Mucosa of gallbladder (tissue), 1 donor: ENCODE results near the gene NF1. TPM values are rescaled to one million over a fixed set of nuclear protein-coding genes. Genes with fewer than 3 reads are reported as not detected.

Experiments
- DNase-seq: peaks from one replicate; pipeline ENCODE4 v3.0.0-alpha.2; 2020; ENCODE audit warnings: low spot score
- total RNA-seq: library from RNA; stranded (reverse); gene quantifications from one replicate; pipeline ENCODE4 v1.2.1, GENCODE V29; 2021
- donor health status: DM: no; HTN: no; CAD: no.

The NF1 gene
- total RNA-seq, 1 donor from 2014 or later: 50.8 TPM

GRCh38 chr17:31387438-31387837 lies 292.7 kb downstream of the NF1 start:
- DNase-seq: no peak

GRCh38 chr17:31388351-31388750 lies 293.6 kb downstream of the NF1 start:
- no peak for DNase-seq

- DNase-seq: no peak
Observed at GRCh38 chr17:31388770-31389656, 294.2 kb downstream of the NF1 start.

DNA sequence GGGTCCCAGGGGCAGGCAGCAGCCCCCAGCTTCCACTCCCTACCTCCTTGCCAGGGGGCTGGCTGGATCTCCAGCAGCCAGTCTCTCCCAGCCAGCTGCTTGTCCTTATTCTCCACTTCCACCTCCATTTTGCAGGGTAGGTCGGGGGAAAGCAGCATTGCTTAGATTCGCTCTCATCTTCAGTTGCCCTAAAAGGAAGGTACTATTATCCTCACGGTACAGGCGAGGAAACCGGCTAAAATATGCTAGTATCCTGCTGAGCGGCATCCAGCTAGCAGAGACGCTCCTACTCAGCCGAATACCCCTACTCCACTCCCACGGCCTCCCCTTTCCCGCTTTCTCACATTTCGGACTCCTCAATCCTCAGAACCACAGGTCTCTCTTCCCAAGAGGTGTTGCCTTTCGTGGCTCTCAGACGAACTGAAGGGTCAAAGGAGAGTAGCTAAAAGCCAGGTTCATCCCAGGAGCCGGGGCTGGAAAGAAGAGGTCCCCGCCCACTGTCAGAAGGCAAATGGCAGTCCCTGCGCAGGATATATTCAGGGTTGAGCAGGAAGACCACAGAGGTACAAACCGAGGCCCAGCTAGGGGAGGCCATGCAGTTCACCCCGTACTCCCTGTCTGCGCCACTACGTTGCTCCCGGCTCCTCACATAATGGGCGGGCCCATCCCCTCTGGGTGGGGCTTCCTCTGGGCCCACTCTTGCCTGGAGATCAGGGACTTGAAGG lies 295.0 kb downstream of the NF1 start:
- no peak for DNase-seq

DNA sequence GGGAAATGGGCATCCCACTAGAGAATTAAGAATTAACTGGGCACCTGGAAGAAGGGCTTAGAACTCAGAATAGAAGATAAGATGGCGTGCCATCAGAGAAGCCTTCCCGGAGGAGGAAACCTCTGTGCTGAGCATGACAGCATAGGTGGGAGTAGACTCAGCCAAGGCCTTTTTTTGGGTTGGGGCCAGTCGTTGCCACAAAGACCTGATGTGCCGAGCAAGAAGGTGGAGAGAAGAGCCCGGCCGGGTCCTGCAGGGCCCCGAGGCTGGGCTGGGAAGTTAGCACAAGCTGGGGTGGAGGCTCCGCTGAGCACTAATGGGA lies 295.6 kb downstream of the NF1 start:
- no peak for DNase-seq

GRCh38 chr17:31390748-31391495 lies 296.1 kb downstream of the NF1 start:
- DNase-seq: no peak

DNA sequence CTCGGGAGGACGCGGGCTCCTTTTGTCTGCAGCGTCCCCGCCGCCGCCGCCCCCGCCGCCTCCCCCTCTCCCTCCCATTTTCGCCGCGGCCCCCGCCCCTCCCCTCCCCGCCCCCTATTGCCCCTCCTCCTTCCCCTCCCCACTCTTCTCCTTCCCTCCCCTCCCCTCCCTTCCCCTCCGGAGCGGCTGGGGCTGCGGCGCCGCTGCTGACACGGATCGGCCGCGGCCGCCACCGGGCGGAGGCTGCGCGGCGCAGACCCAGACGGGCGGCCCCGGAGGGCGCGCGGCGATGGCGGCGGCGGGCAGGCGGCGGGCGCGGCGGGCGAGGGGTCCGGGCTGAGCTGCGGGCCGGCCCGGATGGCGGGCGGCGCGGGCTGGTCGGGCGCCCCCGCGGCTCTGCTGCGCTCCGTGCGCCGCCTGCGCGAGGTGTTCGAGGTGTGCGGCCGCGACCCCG lies 296.7 kb downstream of the NF1 start, which contains the start of gene RAB11FIP4:
Gene RAB11FIP4, plus strand, starts transcription at position 180 of the 454 bp plus-strand sequence. Its CDS starts 178 bp downstream, at position 358.
- no peak for DNase-seq

GRCh38 chr17:31392002-31392855 lies 297.5 kb downstream of the NF1 start:
- no peak for DNase-seq

DNA sequence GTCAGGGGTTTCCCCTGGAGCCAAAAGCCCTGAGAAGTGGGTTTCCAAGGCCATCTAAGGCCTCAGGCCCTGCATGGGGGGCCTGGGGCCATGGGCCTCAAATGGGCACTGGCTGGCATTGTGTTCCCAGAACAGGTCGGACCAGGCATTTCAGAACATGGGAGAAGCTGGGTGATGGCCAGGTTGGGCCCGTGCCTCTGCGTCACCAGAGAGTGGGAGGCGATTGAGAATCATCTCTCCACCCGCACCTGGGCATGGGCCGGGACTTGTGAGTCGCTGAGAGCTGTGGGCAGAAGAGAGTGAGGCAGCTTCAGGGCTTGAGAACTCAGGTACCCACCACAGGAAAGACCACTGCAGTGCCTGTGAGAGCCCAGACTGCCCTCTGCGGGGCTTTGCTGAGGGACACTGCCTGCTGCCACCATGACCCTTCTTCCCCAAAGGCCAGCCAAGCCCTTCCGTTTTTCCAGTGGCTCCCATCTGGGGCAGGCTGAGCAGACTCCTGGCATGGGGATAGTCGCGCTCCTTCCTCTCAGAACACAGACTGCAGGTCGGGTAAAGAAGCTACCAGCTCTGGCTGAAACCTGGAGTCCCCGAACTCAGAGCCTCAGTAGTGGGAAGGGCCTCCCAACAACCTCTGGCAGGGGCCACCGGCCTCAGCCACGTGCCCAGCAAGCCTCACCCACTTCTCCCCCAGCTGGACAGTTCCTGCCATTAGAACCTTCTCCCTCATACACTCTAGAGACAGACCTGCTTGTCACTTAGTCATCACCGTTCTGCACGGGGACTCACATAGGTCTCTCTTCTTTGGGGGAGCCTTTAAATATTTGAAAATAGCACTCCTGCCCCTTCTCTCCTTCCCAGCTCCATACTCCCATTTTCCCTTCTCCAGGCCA lies 298.3 kb downstream of the NF1 start:
- DNase-seq: no peak

- no peak for DNase-seq
Observed at GRCh38 chr17:31393749-31394146, 299.0 kb downstream of the NF1 start.

DNA sequence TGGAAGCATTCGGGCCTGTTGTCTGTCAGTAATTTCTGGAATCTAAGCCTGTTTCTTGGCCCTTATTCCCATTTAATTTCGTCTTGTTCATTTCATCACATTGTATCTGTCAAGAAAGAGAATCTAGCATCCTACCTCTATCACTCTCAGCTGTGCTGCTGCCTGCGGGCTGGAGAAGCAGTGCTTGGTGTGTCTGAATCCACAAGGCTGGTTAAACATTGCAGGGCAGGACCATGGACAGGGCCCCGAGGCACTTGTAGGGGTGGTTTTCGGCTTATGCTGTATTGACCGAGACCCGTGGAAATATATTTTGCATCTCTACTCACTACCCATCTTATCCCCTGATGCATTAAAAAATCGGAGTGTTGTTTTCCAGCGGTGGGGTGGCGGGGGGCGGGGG lies 299.8 kb downstream of the NF1 start:
- peak; percentile 70 for DNase-seq

GRCh38 chr17:31397256-31397939 lies 302.6 kb downstream of the NF1 start:
- DNase-seq: no peak

DNA sequence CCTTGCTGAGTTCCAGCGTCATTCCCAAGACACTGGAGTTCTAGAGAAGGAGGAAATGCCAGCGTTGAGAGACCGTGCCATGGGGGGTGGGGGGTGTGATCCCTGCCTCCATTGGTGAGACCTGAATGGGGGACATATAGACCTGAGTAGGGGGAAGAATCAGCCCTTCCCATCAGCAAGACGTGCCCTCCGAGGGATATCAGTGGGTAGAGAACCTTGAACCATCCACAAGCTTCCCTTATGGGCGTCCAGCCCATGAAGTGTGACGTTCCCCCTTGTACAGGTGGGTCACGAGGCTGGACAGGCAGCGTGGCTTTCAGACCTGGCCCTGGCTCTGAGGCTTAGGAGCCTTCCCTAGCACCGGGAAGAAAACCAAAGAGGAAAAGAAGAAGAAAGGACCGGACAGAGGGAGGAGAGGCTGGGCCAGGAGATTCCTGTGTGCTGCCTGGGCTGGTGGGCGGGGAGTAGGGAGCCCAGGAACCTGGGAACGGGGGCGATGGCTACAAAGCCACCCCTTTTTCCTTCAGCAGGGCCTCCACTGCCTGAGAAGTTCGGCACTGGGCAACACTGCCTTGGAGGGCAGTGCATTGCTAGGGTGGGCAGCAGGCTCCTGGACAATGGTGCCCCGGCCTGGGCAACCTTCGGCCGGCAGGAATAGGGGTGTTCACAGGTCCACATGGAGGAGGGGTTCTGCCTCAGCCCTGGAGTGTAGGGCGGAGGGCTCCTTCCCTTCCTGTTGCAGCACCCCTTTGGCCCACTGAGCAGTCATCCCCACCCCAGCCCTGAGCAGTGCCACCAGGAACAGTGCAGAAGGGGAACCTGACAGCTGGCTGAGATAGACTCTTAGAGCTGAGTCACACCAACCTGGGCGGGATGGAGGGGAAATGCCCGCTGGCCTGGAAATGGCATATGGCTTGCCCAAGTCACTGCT lies 303.9 kb downstream of the NF1 start:
- no peak for DNase-seq

DNA sequence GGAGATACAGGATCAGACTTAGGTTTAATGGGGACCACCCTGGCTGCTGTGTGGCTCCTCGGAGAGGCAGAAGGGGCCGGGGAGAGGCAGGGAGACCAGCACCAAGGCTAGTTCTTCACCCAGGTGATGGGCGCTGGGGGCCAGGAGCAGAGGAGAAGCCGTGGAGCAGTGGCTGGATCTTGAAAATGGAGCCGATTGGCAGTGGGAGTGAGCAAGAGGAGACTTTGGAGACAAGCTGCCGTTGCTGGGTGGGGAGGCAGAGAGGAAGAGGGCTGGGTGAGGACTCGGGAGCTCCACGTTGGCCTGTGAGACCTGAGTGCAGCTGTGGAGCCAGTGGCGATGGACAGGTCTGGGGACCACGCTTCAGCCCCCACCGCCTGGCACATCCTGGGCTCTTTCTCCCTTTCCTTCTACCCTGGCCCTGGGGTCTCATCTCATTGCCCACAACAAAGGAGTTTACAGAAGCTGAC lies 305.7 kb downstream of the NF1 start:
- DNase-seq: no peak

GRCh38 chr17:31401456-31402254 lies 306.9 kb downstream of the NF1 start:
- no peak for DNase-seq

DNA sequence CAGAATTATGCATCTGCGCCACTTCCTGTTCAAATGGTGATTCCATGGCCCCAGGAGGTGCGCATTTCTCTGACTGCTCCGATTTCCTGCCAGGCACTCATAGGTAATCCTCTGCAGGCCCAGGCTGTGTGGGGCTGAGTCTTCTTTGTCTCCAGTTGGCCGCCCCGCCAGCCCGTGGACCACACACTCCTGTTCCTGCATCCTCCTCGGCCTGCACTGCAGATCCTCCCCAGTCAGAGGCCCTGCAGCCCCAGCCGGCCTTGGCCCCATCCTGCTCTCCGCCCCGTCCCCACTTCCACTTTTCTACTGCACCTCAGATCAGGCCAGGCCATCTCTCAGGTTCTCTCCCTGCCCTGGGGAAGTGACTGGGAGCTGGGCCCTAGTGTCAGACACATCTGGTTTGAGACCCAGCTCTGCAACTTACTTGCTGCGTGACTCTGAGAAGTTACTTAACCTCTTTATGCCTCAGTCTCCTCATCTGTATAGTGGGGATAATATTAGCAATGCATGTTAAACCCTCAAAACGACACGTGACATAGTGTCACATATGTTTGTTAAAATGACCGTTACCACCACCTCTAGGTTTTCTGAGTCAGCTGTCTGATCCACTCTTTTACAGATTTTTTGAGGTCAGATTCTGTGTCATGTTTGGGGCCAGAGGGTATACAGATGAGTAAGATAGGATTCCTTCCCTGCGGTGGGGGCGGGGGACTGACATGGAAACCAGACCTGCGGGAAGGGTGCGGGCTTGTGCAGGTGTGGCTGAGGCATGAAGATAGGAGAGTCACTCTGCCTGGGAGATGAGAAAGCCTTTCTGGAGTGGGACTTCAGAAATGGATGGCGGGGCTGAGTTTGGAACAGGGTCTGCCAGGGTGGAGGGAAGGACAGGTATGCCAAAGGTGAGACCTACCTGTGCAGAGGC lies 309.5 kb downstream of the NF1 start:
- no peak for DNase-seq
